Esophagus (tissue), 2 donors: ENCODE measurements around the gene TAS2R40. TPM values are rescaled to one million over a fixed set of nuclear protein-coding genes. Genes with fewer than 3 reads are reported as not detected.

ENCODE experiments used
- H3K27ac ChIP-seq, 2 donors: one replicate each; pipeline ENCODE4 v1.5.1; 2013; ENCODE audit warnings: low read depth in 2 of 2, mild to moderate bottlenecking in 2 of 2, inconsistent platforms in 1 of 2, low read length in 1 of 2, moderate library complexity in 1 of 2
- H3K27me3 ChIP-seq, 2 donors: one replicate each; pipeline ENCODE4 v1.6.1; 2013; ENCODE audit warnings: low read length in 2 of 2, control low read depth in 1 of 2, mild to moderate bottlenecking in 1 of 2; ENCODE audit not compliant: insufficient read depth in 2 of 2, control insufficient read depth in 1 of 2
- H3K36me3 ChIP-seq, 2 donors: one replicate each; pipeline ENCODE4 v1.6.1; 2013; ENCODE audit warnings: low read length in 1 of 2; ENCODE audit not compliant: control insufficient read depth in 2 of 2, insufficient read depth in 2 of 2
- H3K4me1 ChIP-seq, 2 donors: one replicate each; pipeline ENCODE4 v1.6.1; 2013; ENCODE audit warnings: low read length in 1 of 2; ENCODE audit not compliant: control insufficient read depth in 2 of 2, insufficient read depth in 2 of 2
- H3K4me3 ChIP-seq, 2 donors: one replicate each; pipeline ENCODE4 v1.5.1; 2013; ENCODE audit warnings: low read length in 2 of 2, mild to moderate bottlenecking in 2 of 2, low read depth in 1 of 2, moderate library complexity in 1 of 2
- H3K9me3 ChIP-seq, 2 donors: one replicate each; pipeline ENCODE4 v1.6.1; 2013; ENCODE audit warnings: mild to moderate bottlenecking in 2 of 2, low read depth in 1 of 2, low read length in 1 of 2, moderate library complexity in 1 of 2; ENCODE audit not compliant: control insufficient read depth in 2 of 2, insufficient read depth in 1 of 2
- WGBS, 2 donors: extraction: QIAGEN DNeasy Blood & Tissue Kit; methylation state at CpG; one replicate each; pipeline ENCODE4 v1.1.7; 2013; 5-methylcytosine and 5-hydroxymethylcytosine counted together
- polyA plus RNA-seq, 2 donors: library from polyadenylated mRNA; stranded (reverse); fragments of 200-250 nt; gene quantifications; one replicate each; pipeline ENCODE4 v1.2.3, GENCODE V29; 2013
- donor health status: healthy with polysubstance abuse.
- donor health status: Bipolar disorder and iron deficiency.

The TAS2R40 gene
- polyA plus RNA-seq, 2 donors, result not detected

- WGBS, 2 donors, result 79 to 85% methylated on average over 1 of the region's 1 CpG
- no peak overlapping the region for H3K27ac ChIP-seq
Observed at GRCh38 chr7:143271240-143271639, 49.4 kb downstream of the TAS2R40 start.

More at GRCh38 chr7:143271240-143271639, 49.4 kb downstream of the TAS2R40 start:
- Histone ChIP-seq H3K27me3 (no peaks in the 10 kb centered on the region), H3K36me3 (peaks cover 14 to 24% of the 10 kb centered on the region in 2 donors), H3K4me1 (no peaks in the 10 kb centered on the region), H3K9me3 (no peaks in the 10 kb centered on the region), H3K4me3 (no peak overlapping the region)

Other genes starting within 250 kb of the TAS2R40 start
- not detected for gene OR9A2, start 194.9 kb upstream of the TAS2R40 start, polyA plus RNA-seq
- gene OR6V1, start 169.7 kb upstream of the TAS2R40 start, polyA plus RNA-seq, result not detected
- gene PIP, start 90.0 kb upstream of the TAS2R40 start, polyA plus RNA-seq, result not detected
- not detected for gene TAS2R39, start 38.6 kb upstream of the TAS2R40 start, polyA plus RNA-seq
- gene GSTK1, start 41.4 kb downstream of the TAS2R40 start, polyA plus RNA-seq, result 100 to 1,000 TPM; 112 to 146 TPM
- 1 to 10 TPM in 1 of 2 donors, under 1 TPM in 1; 0.41 to 2.2 TPM for gene TMEM139, start 62.9 kb downstream of the TAS2R40 start, polyA plus RNA-seq
- gene CASP2, start 66.3 kb downstream of the TAS2R40 start, polyA plus RNA-seq, result 1 to 10 TPM; 6.6 to 7.2 TPM
- gene CLCN1, start 94.1 kb downstream of the TAS2R40 start, polyA plus RNA-seq, result under 1 TPM; 0.31 to 0.44 TPM
- gene FAM131B, start 140.7 kb downstream of the TAS2R40 start, polyA plus RNA-seq, result under 1 TPM; 0.16 to 0.28 TPM
- gene ZYX, start 159.3 kb downstream of the TAS2R40 start, polyA plus RNA-seq, result 10 to 100 TPM; 62.7 to 92.3 TPM
- gene EPHA1, start 186.8 kb downstream of the TAS2R40 start, polyA plus RNA-seq, result 10 to 100 TPM; 65.6 to 74.6 TPM
- gene TAS2R60, start 221.4 kb downstream of the TAS2R40 start, polyA plus RNA-seq, result not detected